Measurements from ENCODE around the gene SLC28A3. TPM values are rescaled to one million over a fixed set of nuclear protein-coding genes. Genes with fewer than 3 reads are reported as not detected.
"Not testable (repeated sequence)": the region's sequence is repeated elsewhere in the genome, so short reads cannot be mapped to it uniquely, and the experiment has no call there.

SLC28A3 gene, protein sequence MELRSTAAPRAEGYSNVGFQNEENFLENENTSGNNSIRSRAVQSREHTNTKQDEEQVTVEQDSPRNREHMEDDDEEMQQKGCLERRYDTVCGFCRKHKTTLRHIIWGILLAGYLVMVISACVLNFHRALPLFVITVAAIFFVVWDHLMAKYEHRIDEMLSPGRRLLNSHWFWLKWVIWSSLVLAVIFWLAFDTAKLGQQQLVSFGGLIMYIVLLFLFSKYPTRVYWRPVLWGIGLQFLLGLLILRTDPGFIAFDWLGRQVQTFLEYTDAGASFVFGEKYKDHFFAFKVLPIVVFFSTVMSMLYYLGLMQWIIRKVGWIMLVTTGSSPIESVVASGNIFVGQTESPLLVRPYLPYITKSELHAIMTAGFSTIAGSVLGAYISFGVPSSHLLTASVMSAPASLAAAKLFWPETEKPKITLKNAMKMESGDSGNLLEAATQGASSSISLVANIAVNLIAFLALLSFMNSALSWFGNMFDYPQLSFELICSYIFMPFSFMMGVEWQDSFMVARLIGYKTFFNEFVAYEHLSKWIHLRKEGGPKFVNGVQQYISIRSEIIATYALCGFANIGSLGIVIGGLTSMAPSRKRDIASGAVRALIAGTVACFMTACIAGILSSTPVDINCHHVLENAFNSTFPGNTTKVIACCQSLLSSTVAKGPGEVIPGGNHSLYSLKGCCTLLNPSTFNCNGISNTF
- not detected in 2 replicates for total RNA-seq (2014; rRNA removed; shearing (Covaris generic))

DNA sequence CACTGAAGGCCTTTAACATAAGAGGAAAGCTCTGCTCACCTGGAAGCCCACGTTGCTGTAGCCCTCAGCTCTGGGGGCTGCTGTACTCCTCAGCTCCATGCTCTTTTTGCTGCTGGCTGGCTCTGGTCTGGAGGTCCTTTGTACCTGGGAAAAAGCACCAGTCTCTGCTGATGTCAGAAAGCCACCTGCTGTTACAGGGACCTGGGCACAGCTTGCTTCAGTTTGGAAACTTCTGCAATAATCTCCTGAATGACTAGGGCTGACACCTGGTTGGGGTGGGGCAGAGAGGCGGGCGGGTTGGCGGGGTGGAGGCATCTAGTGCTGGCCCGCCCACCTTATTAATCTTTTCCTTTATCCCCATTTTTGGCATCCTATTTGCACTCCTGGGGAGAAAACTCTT is at the start of gene SLC28A3:
Gene SLC28A3, minus strand, starts transcription at position 224 of the 400 bp plus-strand sequence. Its CDS starts 125 bp downstream, at position 99.
- DNase-seq = peak; percentile 15
- no peak within 1 kb of the TSS for H3K4me3 ChIP-seq (ENCODE audit: insufficient read depth, low read depth, low read length)
- H3K36me3 ChIP-seq (replicated peaks; ENCODE audit: control insufficient read depth, insufficient read depth, low read length) = no peaks in the 10 kb centered on the region
- H3K27me3 ChIP-seq (ENCODE audit: control insufficient read depth, insufficient read depth, low read length) = no peaks in the 10 kb centered on the region

DNA sequence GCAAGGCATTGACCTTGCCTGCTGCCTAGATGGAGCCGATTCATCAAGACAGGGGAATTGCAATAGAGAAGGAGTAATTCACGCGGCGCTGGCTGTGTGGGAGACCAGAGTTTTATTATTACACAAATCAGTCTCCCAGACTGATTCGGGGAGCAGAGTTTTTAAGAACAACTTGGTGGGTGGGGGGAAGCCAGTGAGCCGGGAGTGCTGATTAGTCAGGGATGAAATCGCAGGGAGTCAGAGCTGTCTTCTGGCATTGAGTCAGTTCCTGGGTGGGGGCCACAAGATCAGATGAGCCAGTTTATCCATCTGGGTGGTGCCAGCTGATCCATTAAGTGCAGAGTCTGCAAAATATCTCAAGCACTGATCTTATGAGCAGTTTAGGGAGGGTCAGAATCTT is 49.7 kb upstream of the SLC28A3 start:
- not testable (repeated sequence) for DNase-seq

DNA sequence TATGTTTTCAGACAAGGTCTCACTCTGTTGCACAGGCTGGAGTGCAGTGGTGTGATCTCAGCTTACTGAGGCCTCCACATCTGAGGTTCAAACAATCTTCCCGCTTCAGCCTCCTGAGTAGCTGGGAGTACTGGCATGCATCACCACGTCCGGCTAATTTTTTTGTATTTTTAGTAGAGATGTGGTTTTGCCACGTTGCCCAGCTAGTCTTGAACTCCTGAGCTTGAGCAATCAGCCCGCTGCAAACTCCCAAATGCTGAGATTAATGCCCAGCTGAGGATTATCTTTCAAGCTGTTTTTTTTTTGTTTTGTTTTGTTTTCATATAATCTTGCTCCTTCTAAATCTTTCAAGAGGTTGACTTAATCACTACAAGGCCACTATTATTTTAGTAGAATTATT is 47.3 kb upstream of the SLC28A3 start:
- DNase-seq = no peak
- H3K4me3 ChIP-seq (ENCODE audit: insufficient read depth, low read depth, low read length) = no peak overlapping the region
- no peaks in the 10 kb centered on the region for H3K36me3 ChIP-seq (replicated peaks; ENCODE audit: control insufficient read depth, insufficient read depth, low read length)
- H3K27me3 ChIP-seq (ENCODE audit: control insufficient read depth, insufficient read depth, low read length) = no peaks in the 10 kb centered on the region

More for the DNA sequence above, 49.7 kb upstream of the SLC28A3 start:
- H3K36me3 ChIP-seq (replicated peaks; ENCODE audit: control insufficient read depth, insufficient read depth, low read length); H3K27me3 ChIP-seq (ENCODE audit: control insufficient read depth, insufficient read depth, low read length); H3K4me3 ChIP-seq (ENCODE audit: insufficient read depth, low read depth, low read length): not testable (repeated sequence)

DNA sequence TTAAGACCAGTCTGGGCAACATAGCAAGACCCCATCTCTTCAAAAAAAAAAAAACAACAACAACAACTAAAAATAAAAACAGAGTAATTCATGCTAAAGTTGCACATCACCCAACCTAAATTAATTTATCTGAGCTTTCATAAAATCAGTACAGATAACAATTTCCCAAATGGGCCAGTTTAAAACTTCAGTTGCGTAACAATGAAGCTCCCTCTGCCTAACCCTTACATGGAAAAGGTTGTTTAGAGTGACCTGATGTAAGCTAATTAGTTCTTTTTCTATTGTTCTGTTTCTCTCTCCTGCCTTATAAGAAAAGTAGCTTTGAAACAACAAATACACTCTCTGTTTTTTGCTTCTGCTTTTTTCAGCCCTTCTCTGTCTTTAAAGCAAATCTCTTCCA is 46.2 kb upstream of the SLC28A3 start:
- H3K27me3 ChIP-seq (ENCODE audit: control insufficient read depth, insufficient read depth, low read length) = no peaks in the 10 kb centered on the region
- H3K4me3 ChIP-seq (ENCODE audit: insufficient read depth, low read depth, low read length) = no peak overlapping the region
- no peak for DNase-seq

DNA sequence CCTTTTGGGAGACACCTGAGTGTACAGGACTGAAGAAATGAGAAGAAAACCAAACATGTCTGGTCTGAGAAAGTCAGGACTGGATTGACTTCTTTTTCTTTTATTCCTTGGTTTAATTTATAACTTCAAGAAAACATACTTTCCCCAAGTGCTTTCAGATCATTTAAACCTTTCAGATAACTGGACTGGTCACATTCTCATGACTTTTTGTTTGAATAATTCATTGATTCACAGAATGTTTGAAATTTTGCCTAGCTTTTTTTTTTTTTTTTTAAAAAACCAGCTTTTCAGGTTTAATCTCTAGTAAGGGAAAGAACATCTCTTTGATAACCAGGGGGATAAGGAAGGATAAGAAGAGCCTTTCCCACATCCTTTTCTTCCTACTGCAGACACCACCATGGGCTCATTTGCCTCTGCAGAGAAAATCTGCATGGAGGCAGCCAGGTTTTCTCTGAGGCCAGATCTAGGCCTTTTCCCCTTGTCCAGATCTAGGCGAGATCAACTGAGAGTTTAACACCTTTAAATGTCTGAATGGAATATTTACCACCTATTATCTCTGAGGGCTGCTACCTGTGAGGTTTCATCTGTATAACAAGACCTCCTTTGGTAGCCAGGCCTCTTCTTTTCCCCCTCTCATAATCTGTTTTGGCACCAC is 45.0 kb upstream of the SLC28A3 start:
- no peak for DNase-seq
- Histone ChIP-seq H3K4me3 (ENCODE audit: insufficient read depth, low read depth, low read length) (no peak overlapping the region), H3K36me3 (replicated peaks; ENCODE audit: control insufficient read depth, insufficient read depth, low read length) (no peaks in the 10 kb centered on the region), H3K27me3 (ENCODE audit: control insufficient read depth, insufficient read depth, low read length) (no peaks in the 10 kb centered on the region)

More for the DNA sequence above, 46.2 kb upstream of the SLC28A3 start:
- no peaks in the 10 kb centered on the region for H3K36me3 ChIP-seq (replicated peaks; ENCODE audit: control insufficient read depth, insufficient read depth, low read length)

DNA sequence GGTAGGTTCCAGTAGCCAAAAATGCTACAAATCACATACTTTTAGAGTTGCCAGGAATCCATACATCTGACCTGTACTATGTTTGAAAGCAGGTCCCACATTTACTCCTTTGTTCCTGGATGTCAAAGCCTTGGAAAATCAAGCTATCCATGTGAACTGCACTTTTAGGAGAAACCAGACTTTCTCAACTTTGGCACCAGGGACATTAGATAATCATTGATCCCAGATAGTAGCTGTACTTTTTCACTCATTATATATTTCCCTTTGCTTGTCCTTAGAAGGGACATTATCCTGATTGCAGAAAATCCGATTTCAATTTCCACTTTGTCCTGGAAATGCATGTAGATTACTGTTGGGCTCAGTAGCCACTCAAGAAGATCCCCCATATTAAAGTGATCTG is 44.1 kb upstream of the SLC28A3 start:
- H3K36me3 ChIP-seq (replicated peaks; ENCODE audit: control insufficient read depth, insufficient read depth, low read length) = no peaks in the 10 kb centered on the region
- no peak for DNase-seq
- H3K4me3 ChIP-seq (ENCODE audit: insufficient read depth, low read depth, low read length) = no peak overlapping the region
- no peaks in the 10 kb centered on the region for H3K27me3 ChIP-seq (ENCODE audit: control insufficient read depth, insufficient read depth, low read length)

DNA sequence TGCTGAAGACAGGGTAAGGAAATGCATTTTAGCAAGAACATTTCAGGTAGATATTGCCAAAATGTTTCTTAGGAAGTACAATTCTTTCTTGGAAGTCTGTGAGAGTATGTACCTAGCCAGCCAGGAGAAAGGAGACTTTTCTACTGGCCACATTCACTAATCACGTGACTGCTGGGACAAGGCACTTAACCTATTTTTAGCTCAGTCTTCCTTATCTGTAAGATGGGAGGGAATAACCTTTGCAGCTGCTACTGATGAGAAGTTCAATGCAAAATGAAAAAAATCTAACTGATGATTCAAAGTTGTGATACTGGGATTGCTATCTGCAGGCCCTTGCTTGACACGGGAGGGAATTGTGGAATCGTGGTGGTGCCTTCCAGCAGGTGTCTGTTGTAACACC is 42.6 kb upstream of the SLC28A3 start:
- no peak for DNase-seq
- Histone ChIP-seq H3K36me3 (replicated peaks; ENCODE audit: control insufficient read depth, insufficient read depth, low read length) (no peaks in the 10 kb centered on the region), H3K4me3 (ENCODE audit: insufficient read depth, low read depth, low read length) (no peak overlapping the region), H3K27me3 (ENCODE audit: control insufficient read depth, insufficient read depth, low read length) (no peaks in the 10 kb centered on the region)

DNA sequence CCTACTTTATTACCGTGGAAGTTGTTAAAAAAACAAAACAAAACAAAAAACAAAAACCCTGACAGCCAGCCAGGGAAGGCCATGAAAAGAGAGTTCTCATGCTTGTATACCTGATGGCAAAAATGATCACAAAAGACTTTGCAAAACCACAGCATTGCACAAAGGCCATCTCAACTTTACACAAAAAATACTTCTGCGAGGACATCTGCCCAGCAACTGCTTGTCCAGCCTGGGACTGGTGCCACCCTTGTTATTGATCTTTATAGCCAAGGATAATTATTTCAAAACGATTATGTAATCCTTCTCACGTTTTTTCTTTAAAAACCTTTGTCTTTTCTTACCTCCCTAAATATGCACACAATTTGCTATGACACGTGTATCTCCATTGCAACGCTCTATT is 42.2 kb upstream of the SLC28A3 start:
- no peaks in the 10 kb centered on the region for H3K27me3 ChIP-seq (ENCODE audit: control insufficient read depth, insufficient read depth, low read length)
- no peak overlapping the region for H3K4me3 ChIP-seq (ENCODE audit: insufficient read depth, low read depth, low read length)
- no peak for DNase-seq
- no peaks in the 10 kb centered on the region for H3K36me3 ChIP-seq (replicated peaks; ENCODE audit: control insufficient read depth, insufficient read depth, low read length)

DNA sequence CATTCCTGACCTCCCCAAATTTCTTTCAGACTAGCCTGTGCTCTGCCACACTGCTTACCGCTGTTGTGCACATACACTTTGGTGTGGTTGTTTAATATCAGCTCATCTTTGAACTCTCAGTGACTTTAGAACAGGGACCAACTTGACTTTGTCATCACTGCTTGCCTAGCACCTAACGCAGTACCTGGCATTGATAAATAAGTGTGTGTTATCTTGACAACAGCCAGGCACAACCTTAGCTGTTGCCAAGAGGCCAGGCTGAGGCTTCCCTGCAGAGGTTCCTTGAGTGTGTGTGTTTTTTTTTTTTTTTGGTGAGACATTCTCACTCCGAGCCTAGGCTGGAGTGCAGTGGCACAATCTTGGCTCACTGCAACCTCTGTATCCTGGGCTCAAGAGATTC is 41.0 kb upstream of the SLC28A3 start:
- Histone ChIP-seq H3K27me3 (ENCODE audit: control insufficient read depth, insufficient read depth, low read length) (no peaks in the 10 kb centered on the region), H3K36me3 (replicated peaks; ENCODE audit: control insufficient read depth, insufficient read depth, low read length) (no peaks in the 10 kb centered on the region), H3K4me3 (ENCODE audit: insufficient read depth, low read depth, low read length) (no peak overlapping the region)
- no peak for DNase-seq

DNA sequence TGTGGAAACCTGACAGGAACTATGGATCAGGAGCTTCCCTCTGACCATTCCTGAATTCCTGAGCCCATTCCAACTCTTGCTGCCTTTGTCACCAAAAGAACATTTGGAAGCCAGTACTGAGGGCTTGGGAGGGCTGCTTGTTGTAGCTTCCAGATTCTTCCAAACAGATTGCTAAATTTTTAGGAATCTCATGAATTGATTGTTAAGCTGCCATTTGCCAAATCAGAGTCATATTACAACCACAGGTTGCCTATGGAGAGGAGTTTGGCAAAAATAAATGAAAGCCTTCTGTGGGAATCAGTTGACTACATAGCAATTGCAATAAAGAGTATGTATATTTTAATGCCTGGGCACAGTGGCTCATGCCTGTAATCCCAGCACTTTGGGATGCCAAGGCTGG is 39.2 kb upstream of the SLC28A3 start:
- no peak for DNase-seq
- Histone ChIP-seq H3K4me3 (ENCODE audit: insufficient read depth, low read depth, low read length) (no peak overlapping the region), H3K36me3 (replicated peaks; ENCODE audit: control insufficient read depth, insufficient read depth, low read length) (no peaks in the 10 kb centered on the region), H3K27me3 (ENCODE audit: control insufficient read depth, insufficient read depth, low read length) (no peaks in the 10 kb centered on the region)

DNA sequence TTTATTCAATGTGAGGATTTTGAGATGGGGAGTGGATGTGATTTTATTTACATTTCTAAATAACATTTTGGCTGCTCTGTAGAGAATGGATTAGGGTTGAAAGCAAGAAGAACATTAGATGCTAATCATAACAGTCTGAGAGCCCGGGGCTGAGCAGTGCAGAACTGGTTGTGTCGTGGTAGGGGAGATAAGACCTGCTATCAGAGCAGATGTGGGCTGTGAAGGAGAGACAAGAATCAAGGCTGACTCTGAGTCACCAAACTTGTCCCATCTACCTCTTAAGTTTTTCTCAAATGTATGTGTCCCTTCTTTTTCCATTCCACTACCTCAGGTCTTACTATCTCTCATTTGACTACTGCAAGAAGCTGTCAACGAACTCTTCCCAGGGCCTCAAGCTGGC is 35.4 kb upstream of the SLC28A3 start:
- DNase-seq = no peak
- Histone ChIP-seq H3K4me3 (ENCODE audit: insufficient read depth, low read depth, low read length) (no peak overlapping the region), H3K36me3 (replicated peaks; ENCODE audit: control insufficient read depth, insufficient read depth, low read length) (no peaks in the 10 kb centered on the region), H3K27me3 (ENCODE audit: control insufficient read depth, insufficient read depth, low read length) (no peaks in the 10 kb centered on the region)

DNA sequence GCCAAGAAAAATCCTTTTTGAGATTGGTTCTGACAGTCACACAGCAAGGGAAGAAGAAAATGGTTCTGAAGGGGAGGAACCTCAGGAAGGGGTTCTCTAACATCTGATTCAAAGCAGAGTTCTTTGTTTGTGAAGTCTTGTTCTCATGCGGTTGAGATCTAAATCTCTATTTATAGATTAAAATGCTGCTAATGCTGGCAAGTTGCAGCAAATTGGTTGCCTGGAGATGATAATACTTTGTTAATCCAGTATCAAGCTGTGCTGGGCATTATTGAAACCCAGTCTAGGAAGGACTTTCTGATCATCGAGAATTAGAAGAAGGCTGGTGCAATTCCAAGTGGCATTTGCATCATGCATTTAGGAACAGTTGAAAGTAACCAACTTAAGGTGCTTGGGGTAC is 34.0 kb upstream of the SLC28A3 start:
- H3K27me3 ChIP-seq (ENCODE audit: control insufficient read depth, insufficient read depth, low read length) = no peaks in the 10 kb centered on the region
- no peak for DNase-seq
- H3K4me3 ChIP-seq (ENCODE audit: insufficient read depth, low read depth, low read length) = no peak overlapping the region
- no peaks in the 10 kb centered on the region for H3K36me3 ChIP-seq (replicated peaks; ENCODE audit: control insufficient read depth, insufficient read depth, low read length)

DNA sequence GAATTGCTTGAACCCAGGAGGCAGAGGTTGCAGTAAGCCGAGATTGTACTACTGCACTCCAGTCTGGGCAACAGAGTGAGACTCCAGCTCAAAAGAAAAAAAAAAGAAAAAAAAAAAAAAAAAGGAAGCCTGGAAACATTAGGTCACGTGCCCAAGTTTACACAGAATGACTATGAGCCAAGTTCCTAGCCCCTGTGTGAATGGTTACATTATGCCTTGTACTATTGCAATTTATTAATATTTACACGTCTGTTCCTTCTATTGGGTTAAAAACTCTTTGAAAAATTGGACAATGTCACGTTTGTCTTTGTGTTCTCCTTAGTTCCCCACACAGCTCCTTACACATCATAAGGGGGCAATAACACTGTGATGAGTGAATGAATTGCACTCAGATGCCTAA is 33.5 kb upstream of the SLC28A3 start:
- no peaks in the 10 kb centered on the region for H3K36me3 ChIP-seq (replicated peaks; ENCODE audit: control insufficient read depth, insufficient read depth, low read length)
- H3K27me3 ChIP-seq (ENCODE audit: control insufficient read depth, insufficient read depth, low read length) = no peaks in the 10 kb centered on the region
- H3K4me3 ChIP-seq (ENCODE audit: insufficient read depth, low read depth, low read length) = no peak overlapping the region
- DNase-seq = no peak

DNA sequence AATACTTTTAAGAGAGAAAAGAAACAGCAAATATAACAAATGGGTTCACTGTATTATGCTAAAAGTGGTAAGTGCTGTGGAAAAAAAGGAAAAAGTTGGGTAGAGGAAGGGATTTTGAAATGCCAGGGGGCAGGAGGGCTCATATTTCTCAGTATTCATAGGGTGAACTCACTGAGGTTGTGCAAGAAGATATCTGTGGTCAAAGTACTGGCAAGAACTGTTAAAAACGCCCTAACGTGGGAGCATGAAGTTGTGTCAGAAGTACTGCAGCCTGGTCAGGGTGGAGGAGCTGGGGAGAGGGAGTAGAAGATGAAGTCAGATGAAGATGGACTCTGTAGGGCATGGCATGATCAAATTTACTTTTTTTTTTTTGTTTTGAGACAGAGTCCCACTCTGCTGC is 31.2 kb upstream of the SLC28A3 start:
- Histone ChIP-seq H3K4me3 (ENCODE audit: insufficient read depth, low read depth, low read length) (no peak overlapping the region), H3K27me3 (ENCODE audit: control insufficient read depth, insufficient read depth, low read length) (no peaks in the 10 kb centered on the region), H3K36me3 (replicated peaks; ENCODE audit: control insufficient read depth, insufficient read depth, low read length) (no peaks in the 10 kb centered on the region)
- DNase-seq = no peak

DNA sequence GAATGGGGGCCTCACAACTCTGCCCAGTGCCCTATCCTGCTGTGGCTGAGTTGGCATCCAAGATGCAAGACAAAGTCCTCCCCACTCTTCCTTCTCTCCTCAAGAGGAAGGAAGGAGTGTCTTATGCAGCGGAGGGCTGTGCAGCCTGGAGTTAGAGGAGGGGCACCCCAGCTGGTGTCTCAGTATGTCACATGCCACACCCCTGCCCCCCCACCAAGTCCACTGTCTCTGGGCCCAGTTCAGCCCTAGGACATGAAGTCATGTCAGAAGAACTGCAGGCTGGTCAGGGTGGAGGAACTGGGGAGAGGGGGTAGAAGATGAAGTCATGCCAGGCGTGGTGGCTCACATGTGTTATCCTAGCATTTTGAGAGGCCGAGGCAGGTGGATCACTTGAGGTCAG is 28.0 kb upstream of the SLC28A3 start:
- Histone ChIP-seq H3K36me3 (replicated peaks; ENCODE audit: control insufficient read depth, insufficient read depth, low read length) (no peaks in the 10 kb centered on the region), H3K27me3 (ENCODE audit: control insufficient read depth, insufficient read depth, low read length) (no peaks in the 10 kb centered on the region), H3K4me3 (ENCODE audit: insufficient read depth, low read depth, low read length) (no peak overlapping the region)
- DNase-seq = no peak

Data from H7 (cell line).